Measurements from ENCODE around the gene CERS6.

CERS6 gene

GRCh38 chr2:168814046-168814445 lies 358.0 kb downstream of the CERS6 start:
- no peak for DNase-seq

- no peak for DNase-seq
Observed at GRCh38 chr2:168814939-168815907, 359.2 kb downstream of the CERS6 start.

DNA sequence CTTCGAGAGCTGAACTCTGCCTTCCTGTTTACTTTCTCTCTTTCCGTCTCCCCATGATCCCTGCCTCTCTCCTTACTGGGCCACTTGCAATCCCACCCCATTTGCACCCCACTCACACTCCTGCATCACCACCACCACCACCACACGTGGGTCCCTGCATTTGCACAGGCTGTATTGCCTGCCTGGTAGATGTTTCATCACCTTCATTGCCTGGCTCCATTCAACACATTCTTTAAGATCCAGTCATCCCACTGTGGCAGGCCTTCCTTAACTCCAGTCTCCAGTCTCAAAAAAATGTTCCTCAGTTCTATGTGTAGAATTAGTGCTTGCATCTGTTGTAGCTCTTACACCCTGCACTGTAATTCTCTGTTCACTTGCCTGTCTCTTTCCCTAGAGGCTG lies 360.3 kb downstream of the CERS6 start:
- DNase-seq: no peak

DNA sequence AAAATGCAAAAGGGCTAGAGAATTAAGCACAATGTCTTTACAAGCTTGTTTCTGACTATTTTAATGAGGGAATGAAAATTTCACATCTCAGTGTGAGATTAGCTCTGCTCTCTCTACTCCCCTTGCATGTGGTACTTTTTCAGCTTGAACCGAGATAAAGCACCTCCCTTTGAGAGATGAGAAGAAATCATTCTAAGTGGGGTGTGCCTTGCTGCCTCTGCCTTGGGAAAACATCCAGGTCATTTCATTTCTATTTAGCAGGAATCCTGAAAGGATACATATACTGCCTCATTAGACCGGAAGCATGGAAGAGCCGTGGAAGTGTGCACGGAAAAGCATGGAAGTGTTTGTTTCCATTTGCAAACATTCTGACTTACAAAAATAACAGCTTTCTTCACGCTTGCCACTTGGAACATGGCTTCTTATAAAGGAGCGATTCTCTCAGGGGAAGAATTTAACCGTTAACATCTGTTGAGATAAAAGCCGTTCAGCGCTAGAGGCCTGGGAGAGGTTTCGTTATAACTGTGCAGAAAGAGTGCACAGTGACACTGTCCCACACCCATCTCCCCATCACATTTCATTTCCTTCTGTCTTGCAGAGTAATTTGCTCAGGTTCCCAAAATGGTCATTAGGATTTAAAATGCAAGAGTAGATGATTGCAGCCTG lies 363.1 kb downstream of the CERS6 start:
- DNase-seq: no peak

- no peak for DNase-seq
Observed at GRCh38 chr2:168819829-168820489, 363.9 kb downstream of the CERS6 start.

- no peak for DNase-seq
Observed at GRCh38 chr2:168821577-168821976, 365.5 kb downstream of the CERS6 start.

DNA sequence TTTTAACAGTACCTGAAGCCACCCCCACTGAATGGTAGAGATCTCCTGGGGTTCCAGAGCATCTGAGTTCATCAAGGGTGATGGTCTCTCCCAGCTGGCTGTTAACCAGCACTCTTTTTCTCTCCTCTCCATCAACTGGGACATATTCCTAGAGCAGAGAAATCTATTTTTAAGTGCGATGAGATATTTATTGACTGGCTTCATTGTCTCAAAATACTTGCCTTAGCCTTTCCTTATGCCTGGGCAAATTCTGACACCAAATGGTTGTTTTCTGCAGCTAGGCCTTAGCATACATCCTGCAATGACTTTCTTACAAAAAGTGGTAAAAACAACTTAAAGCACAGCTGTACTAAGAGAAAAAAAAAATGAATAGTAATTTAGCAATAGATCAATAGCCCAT lies 365.9 kb downstream of the CERS6 start:
- no peak for DNase-seq

All from NCI-H748 treated with DMSO at 0.1 percent for 48 hours (cell line).